Stomach (tissue), 9 donors: Measurements from ENCODE around the gene SOCS1. TPM values are rescaled to one million over a fixed set of nuclear protein-coding genes. Genes with fewer than 3 reads are reported as not detected.

Experiments used
- DNase-seq, 2 donors: peaks; one replicate each; pipeline versions ENCODE4 v3.0.0 to v3.0.0-alpha.2; 2013 to 2019
- H3K27ac ChIP-seq, 5 donors: fragments of 200-600 bp in 4 of 5; sonication (generic) in 4 of 5; one replicate each; pipeline ENCODE4 v1.5.1; 2013 to 2019; ENCODE audit warnings: mild to moderate bottlenecking in 1 of 5, moderate library complexity in 1 of 5
- H3K27me3 ChIP-seq, 3 donors: fragments of 200-600 bp; sonication (generic); one replicate each; pipeline ENCODE4 v1.5.1; 2017 to 2019; ENCODE audit warnings: mixed run types in 1 of 3
- H3K36me3 ChIP-seq, 4 donors: fragments of 200-600 bp; sonication (generic); 1 replicate in 3 of 4; 2 replicates in 1 of 4; pipeline ENCODE4 v1.5.1; 2016 to 2019
- H3K4me1 ChIP-seq, 4 donors: fragments of 200-600 bp; sonication (generic); one replicate each; pipeline ENCODE4 v1.5.1; 2016 to 2019
- H3K4me3 ChIP-seq, 4 donors: fragments of 200-600 bp; sonication (generic) in 3 of 4; one replicate each; pipeline ENCODE4 v1.5.1; 2016 to 2019; ENCODE audit warnings: mild to moderate bottlenecking in 1 of 4
- H3K9me3 ChIP-seq, 4 donors: fragments of 200-600 bp; sonication (generic); one replicate each; pipeline ENCODE4 v1.5.1; 2016 to 2019
- EP300 ChIP-seq: sonication (generic); formaldehyde crosslinking; IDR thresholded peaks from one replicate; pipeline ENCODE4 v1.6.1; 2017; ENCODE audit warnings: antibody characterized with exemption
- POLR2A ChIP-seq, 4 donors: fragments of 450-650 bp; IDR thresholded peaks; one replicate each; pipeline ENCODE4 v1.6.1; 2016; ENCODE audit warnings: antibody characterized with exemption in 4 of 4, control low read depth in 2 of 4, mild to moderate bottlenecking in 1 of 4, moderate library complexity in 1 of 4
- POLR2AphosphoS5 ChIP-seq, 3 donors: sonication (generic); formaldehyde crosslinking; IDR thresholded peaks; one replicate each; pipeline ENCODE4 v1.6.1; 2016; ENCODE audit warnings: antibody characterized with exemption in 3 of 3
- WGBS, 5 donors: extraction: QIAGEN DNeasy Blood & Tissue Kit in 3 of 5; methylation state at CpG; one replicate each; pipeline versions ENCODE4 v1.1.5 to v1.1.7; 2013 to 2018; 5-methylcytosine and 5-hydroxymethylcytosine counted together
- intact Hi-C: fragments of 100-400 bp; cut with DNase I; formaldehyde crosslinking; loops from one replicate; pipeline ENCODE4 v1.15.1; 2023; ENCODE audit warnings: low total_unique reads
- polyA plus RNA-seq, 3 donors: library from polyadenylated mRNA; stranded (reverse); fragments of 200-250 nt; gene quantifications; one replicate each; pipeline ENCODE4 v1.2.3, GENCODE V29; 2013
- total RNA-seq, 5 donors: library from RNA; depleted of rRNA; stranded (reverse); fragments of >200 nt; gene quantifications; one replicate each; pipeline versions ENCODE4 v1.1.0 to v1.2.3, GENCODE V29; 2014 to 2016
- TF ChIP-seq, protein P1 (sequence below), 7 experiments: fragments of 450-650 bp in 4 of 7; fragments of 200-600 bp in 3 of 7; sonication (generic) in 3 of 7; IDR thresholded peaks; one replicate each; pipeline ENCODE4 v1.5.1; 2016 to 2019; ENCODE audit warnings: antibody characterized with exemption in 7 of 7, control low read depth in 2 of 7, mild to moderate bottlenecking in 1 of 7
- donor health status: healthy with polysubstance abuse.
- donor health status: Bipolar disorder and iron deficiency.
- donor health status: healthy.

Gene SOCS1
- total and polyA plus RNA-seq, 8 donors: 4.2 to 45.5 (median 11.5) TPM

DNA sequence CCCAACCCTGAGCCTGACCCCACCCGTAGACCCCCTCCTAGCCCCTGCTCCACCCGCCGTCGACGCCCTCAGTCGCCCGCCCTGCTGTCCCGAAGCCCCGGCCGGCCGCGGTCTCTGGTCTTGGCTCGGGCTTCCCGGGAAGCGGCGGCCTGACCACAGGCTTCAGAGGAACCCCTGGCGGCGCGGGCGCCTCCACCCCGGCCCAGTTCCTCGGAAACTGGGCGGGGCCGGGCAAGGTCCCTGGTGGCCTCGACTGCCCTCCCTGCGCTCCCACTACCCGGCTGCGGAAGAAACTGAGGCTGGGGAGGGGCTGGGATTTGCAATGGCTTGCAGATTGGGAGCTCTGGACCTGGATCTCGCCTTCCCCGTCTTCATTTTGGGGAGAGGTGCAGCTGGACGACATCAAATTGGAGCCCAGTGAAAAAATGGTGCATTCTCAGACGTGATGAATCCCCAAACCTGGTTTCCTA lies 692 bp upstream of the SOCS1 start:
- Histone ChIP-seq H3K9me3 (no peaks in the 10 kb centered on the region), H3K4me3 (peak overlapping the region; percentile 61 to 89 (median 75)), H3K4me1 (peaks cover 31 to 57% (median 46%) of the 10 kb centered on the region in 4 donors), H3K27me3 (no peaks in the 10 kb centered on the region), H3K27ac (peak overlapping the region; percentile 92 to 99 (median 98)), H3K36me3 (peaks cover 0 to 20% (median 0%) of the 10 kb centered on the region in 4 donors)
- peak; percentile 69 to 83 for DNase-seq
- 0 to 5% (median 1%) methylated on average over 4 to 32 of the region's 32 CpGs for WGBS, 5 donors
- TF ChIP-seq, protein P1, sequence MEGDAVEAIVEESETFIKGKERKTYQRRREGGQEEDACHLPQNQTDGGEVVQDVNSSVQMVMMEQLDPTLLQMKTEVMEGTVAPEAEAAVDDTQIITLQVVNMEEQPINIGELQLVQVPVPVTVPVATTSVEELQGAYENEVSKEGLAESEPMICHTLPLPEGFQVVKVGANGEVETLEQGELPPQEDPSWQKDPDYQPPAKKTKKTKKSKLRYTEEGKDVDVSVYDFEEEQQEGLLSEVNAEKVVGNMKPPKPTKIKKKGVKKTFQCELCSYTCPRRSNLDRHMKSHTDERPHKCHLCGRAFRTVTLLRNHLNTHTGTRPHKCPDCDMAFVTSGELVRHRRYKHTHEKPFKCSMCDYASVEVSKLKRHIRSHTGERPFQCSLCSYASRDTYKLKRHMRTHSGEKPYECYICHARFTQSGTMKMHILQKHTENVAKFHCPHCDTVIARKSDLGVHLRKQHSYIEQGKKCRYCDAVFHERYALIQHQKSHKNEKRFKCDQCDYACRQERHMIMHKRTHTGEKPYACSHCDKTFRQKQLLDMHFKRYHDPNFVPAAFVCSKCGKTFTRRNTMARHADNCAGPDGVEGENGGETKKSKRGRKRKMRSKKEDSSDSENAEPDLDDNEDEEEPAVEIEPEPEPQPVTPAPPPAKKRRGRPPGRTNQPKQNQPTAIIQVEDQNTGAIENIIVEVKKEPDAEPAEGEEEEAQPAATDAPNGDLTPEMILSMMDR (IDR thresholded peaks at IDR 0.05): no peak
- TF ChIP-seq POLR2AphosphoS5 (IDR thresholded peaks at IDR 0.05) (no peak), EP300 (no peak), POLR2A (IDR thresholded peaks at IDR 0.05) (no peak)
- intact Hi-C loops: loop anchor here (5.0 to 10.0 kb wide), 2 partner anchors 132 to 284 kb away; no protein-coding TSS in a partner anchor

DNA sequence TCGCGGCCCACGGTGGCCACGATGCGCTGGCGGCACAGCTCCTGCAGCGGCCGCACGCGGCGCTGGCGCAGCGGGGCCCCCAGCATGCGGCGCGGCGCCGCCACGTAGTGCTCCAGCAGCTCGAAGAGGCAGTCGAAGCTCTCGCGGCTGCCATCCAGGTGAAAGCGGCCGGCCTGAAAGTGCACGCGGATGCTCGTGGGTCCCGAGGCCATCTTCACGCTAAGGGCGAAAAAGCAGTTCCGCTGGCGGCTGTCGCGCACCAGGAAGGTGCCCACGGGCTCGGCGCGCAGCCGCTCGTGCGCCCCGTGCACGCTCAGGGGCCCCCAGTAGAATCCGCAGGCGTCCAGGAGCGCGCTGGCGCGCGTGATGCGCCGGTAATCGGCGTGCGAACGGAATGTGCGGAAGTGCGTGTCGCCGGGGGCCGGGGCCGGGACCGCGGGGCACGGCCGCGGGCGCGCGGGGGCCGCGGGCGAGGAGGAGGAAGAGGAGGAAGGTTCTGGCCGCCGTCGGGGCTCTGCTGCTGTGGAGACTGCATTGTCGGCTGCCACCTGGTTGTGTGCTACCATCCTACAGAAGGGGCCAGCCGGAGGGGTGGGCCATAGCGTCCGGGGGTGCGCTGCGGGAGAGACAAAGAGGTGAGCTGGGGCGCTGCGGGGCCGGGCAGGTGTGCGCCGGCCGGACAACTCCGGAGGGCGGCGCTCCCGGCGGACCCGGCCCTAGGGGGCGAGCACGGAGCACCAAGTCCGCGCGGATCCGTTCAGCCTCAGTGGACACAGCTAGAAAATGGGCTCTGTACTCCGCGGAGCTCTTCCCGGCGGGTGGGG lies 879 bp downstream of the SOCS1 start:
- Histone ChIP-seq H3K4me3 (peak overlapping the region; percentile 61 to 89 (median 75)), H3K4me1 (peaks cover 31 to 57% (median 46%) of the 10 kb centered on the region in 4 donors), H3K27me3 (no peaks in the 10 kb centered on the region), H3K27ac (peak overlapping the region; percentile 92 to 99 (median 98)), H3K9me3 (no peaks in the 10 kb centered on the region), H3K36me3 (peaks cover 0 to 24% (median 0%) of the 10 kb centered on the region in 4 donors)
- peak; percentile 64 to 88 for DNase-seq
- WGBS, 5 donors: 0 to 2% (median 1%) methylated on average over 45 to 105 of the region's 105 CpGs
- TF ChIP-seq POLR2A (IDR thresholded peaks at IDR 0.05) (no peak), POLR2AphosphoS5 (IDR thresholded peaks at IDR 0.05) (no peak), EP300 (no peak)
- TF ChIP-seq, protein P1 (IDR thresholded peaks at IDR 0.05): no peak
- intact Hi-C loops: loop anchor here (5.0 to 10.0 kb wide), 2 partner anchors 130 to 283 kb away; no protein-coding TSS in a partner anchor

DNA sequence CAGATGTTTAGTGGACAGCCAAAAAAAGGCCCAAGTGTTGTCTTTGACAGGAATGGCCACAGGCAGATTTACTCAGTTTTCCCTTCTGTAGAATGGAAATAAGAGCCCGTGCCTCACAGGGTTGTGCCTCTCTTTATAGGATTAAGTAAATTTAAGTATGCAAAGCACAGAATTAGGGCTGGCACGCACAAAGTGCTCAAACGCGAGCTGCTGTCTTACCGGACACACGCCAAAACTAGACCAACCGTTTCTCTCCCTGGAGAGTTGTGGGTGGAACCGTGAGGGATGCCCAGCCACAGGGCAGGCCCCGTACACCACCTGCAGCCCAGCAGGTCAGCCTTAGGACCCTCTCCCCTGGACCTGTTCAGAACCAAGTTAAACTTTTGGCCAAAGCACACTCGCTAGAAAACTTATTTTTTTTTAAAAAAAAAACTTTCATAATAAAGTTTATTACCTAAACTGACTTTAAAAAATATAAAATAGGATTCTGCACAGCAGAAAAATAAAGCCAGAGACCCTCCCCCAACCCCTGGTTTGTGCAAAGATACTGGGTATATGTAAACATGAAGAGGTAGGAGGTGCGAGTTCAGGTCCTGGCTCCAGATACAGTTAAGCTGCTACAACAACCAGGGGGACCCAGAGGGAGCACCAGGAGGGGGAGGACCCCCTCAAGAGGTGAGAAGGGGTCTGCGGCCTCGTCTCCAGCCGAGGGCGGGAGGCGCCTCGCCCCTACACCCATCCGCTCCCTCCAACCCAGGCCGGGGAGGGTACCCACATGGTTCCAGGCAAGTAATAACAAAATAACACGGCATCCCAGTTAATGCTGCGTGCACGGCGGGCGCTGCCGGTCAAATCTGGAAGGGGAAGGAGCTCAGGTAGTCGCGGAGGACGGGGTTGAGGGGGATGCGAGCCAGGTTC lies 1.8 kb downstream of the SOCS1 start:
- Histone ChIP-seq H3K27me3 (no peaks in the 10 kb centered on the region), H3K9me3 (no peaks in the 10 kb centered on the region), H3K4me3 (peak overlapping the region; percentile 61 to 89 (median 75)), H3K36me3 (peaks cover 0 to 24% (median 0%) of the 10 kb centered on the region in 4 donors), H3K4me1 (peaks cover 29 to 55% (median 44%) of the 10 kb centered on the region in 4 donors), H3K27ac (peak overlapping the region; percentile 92 to 99 (median 98))
- intact Hi-C loops: loop anchor here (10.0 kb wide), 1 partner anchor 129 kb away; no protein-coding TSS in a partner anchor
- 46 to 59% (median 53%) methylated on average over 28 to 29 of the region's 29 CpGs for WGBS, 5 donors
- TF ChIP-seq EP300 (no peak), POLR2AphosphoS5 (IDR thresholded peaks at IDR 0.05) (no peak), POLR2A (IDR thresholded peaks at IDR 0.05) (no peak)
- TF ChIP-seq, protein P1 (IDR thresholded peaks at IDR 0.05): peak in 1 of 7 experiments; percentile 13
- DNase-seq: no peak
